Prostate gland (tissue), 2 donors: ENCODE data around the gene MED27.

ENCODE experiments used
- CTCF ChIP-seq, 4 experiments: fragments of 200-600 bp in 2 of 4; fragments of 450-650 bp in 2 of 4; sonication (generic) in 2 of 4; IDR thresholded peaks; 1 replicate in 3 of 4; 2 replicates in 1 of 4; pipeline ENCODE4 v1.5.1; 2016 to 2019; ENCODE audit warnings: antibody characterized with exemption in 4 of 4, mild to moderate bottlenecking in 2 of 4, moderate library complexity in 2 of 4
- POLR2A ChIP-seq: fragments of 450-650 bp; IDR thresholded peaks from one replicate; pipeline ENCODE4 v1.6.1; 2016; ENCODE audit warnings: antibody characterized with exemption, mild to moderate bottlenecking

- TF ChIP-seq CTCF (IDR thresholded peaks at IDR 0.05) (no peak), POLR2A (no peak)
Measured at GRCh38 chr9:131910572-131910971, 169.1 kb downstream of the MED27 start.
